Hematopoietic multipotent progenitor cell (in vitro differentiated cells): ENCODE measurements around the gene AMD1. TPM values are rescaled to one million over a fixed set of nuclear protein-coding genes. Genes with fewer than 3 reads are reported as not detected.

Source experiments
- DNase-seq, 3 donors: peaks; one replicate each; pipeline ENCODE4 v3.0.0-alpha.2; 2011 to 2015; ENCODE audit warnings: low read depth in 2 of 3, low spot score in 2 of 3
- small RNA-seq: library from RNA; depleted of rRNA; stranded (forward); fragments of <200 nt; gene quantifications from one replicate; pipeline ENCODE3, GENCODE V24; 2012
- total RNA-seq: library from RNA; depleted of rRNA; stranded (reverse); fragments of >200 nt; gene quantifications from one replicate; pipeline ENCODE4 v1.2.3, GENCODE V29; 2012

The AMD1 gene
- total RNA-seq, 1 donor: 132 TPM

DNA sequence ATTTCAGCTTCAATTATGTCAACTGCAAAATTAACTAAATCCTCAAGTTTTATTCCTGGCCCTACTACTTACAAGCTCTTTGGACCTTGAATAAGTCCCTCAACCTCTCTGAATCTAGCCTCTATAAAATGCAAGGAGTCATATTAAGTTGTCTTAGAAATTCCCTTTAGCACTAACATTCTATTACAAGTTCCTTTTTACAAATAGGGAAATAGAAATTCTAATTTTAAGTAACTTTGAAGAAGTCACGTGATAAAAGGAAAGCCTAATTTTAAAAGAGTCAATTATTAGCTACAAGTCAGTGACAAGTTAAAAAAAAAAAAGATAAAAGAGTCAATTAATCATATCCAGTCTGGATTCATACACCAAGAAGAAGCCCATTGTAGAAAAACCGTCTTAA, 59.3 kb downstream of the AMD1 start:
- DNase-seq: peak in 1 of 3 donors; percentile 34

DNA sequence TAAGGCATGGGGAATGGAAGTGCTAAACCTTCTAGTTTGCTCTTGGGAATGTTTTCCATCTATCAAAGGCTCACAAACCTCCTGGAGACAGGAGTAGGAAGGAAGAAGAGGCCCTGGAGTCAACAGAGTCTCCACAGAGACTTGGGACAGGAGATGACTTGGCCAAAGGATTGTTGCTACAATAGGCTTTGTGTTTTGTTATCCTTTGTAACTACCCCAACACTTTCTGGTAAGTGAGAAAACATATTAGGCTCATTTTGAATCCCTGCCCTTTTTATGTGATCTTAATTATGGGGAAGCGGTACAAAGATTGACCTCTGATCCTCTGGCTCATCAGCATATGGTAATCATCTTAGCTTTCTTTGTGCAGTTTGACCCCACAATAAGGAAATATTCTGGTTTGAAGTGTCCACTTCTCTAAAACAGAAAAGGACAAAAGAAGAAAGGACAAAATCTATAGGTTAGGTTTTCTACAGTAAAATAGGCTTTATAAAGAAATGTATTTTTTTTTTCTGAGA, 59.9 kb downstream of the AMD1 start:
- peak in 1 of 3 donors; percentile 40 for DNase-seq

- no peak for DNase-seq
Observed at GRCh38 chr6:110935171-110935570, 60.6 kb downstream of the AMD1 start.

- DNase-seq: no peak
Observed at GRCh38 chr6:110938171-110938570, 63.6 kb downstream of the AMD1 start.

DNA sequence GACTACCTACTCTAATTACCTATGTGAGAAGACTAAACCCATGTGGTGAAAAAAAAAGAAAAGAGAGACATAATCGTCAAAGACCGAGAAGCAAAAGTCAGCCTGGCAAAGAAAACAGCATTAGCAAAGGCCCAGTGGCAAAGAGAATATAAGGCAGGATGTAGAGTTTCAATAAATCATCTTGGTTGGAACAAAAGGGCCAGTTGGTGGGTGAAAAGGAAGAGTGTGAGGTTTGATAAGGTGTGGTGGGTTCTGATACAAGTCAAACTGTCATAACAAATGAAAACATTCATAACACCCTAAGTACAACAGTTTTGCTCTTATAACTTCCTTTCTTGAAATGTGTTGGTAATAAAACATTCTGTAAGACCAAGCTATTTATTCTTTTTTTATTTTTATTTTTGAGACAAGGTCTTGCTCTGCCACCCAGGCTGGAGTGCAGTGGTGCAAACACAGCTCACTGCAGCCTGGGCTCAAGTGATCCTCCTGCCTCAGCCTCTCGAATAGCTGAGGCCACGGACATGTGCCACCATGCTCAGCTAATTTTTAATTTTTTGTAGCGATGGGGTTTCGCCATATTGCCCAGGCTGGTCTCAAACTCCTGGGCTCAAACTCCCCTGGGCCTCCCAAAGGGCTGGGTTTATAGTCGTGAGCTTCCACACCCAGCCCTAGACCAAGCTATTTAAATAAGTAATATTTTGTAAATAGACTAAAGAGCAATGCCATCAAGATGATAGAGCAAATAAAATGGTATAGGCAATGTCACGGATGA, 65.0 kb downstream of the AMD1 start:
- DNase-seq: peak in 2 of 3 donors; percentile 91 to 97

GRCh38 chr6:110944681-110945151, 70.1 kb downstream of the AMD1 start:
- DNase-seq: peak in 2 of 3 donors; percentile 91 to 96

Small RNA genes lying within 50 kb of the gene (small RNA-seq; reads per million reads assigned to genes)
- gene RNU6-1115P (not detected), gene SNORA40C (0.20 reads per million)

Other genes starting within 250 kb of the AMD1 start
- 13.5 TPM for gene CDK19, start 59.3 kb upstream of the AMD1 start, total RNA-seq
- 8.1 TPM for gene GTF3C6, start 83.9 kb downstream of the AMD1 start, total RNA-seq
- 5.4 TPM for gene RPF2, start 107.3 kb downstream of the AMD1 start, total RNA-seq
- gene SLC16A10, start 212.7 kb downstream of the AMD1 start, total RNA-seq: 3.8 TPM